Measurements from ENCODE around the gene SPR. TPM values are rescaled to one million over a fixed set of nuclear protein-coding genes. Genes with fewer than 3 reads are reported as not detected.

SPR gene
- total and polyA plus RNA-seq, 2 of the 13 experiments (the other 11 are each of a cell fraction or from before 2014, with no cell fraction given): 34.0 to 96.0 TPM

GRCh38 chr2:72915907-72916742 lies 28.9 kb downstream of the SPR start (continued):
- TF ChIP-seq ZNF691 (CRISPR knock-in tag; IDR thresholded peaks at IDR 0.05; ENCODE audit: borderline replicate concordance, low read depth) (peak; percentile 72; the same call in 1 of the 2 replicates), BRCA1 (CRISPR knock-in tag; IDR thresholded peaks at IDR 0.05) (no peak), ZNF230 (CRISPR knock-in tag; IDR thresholded peaks at IDR 0.05) (no peak), ZNF564 (CRISPR knock-in tag; IDR thresholded peaks at IDR 0.05) (peak; percentile 31), RCOR2 (CRISPR knock-in tag; IDR thresholded peaks at IDR 0.05) (no peak), HOXD1 (CRISPR knock-in tag; IDR thresholded peaks at IDR 0.05) (peak; percentile 18; the same call in 1 of the 2 replicates), ZNF747 (CRISPR knock-in tag; IDR thresholded peaks at IDR 0.05; ENCODE audit: borderline replicate concordance) (peak; percentile 74; the same call in 1 of the 2 replicates), ZNF432 (CRISPR knock-in tag; IDR thresholded peaks at IDR 0.05; ENCODE audit: borderline replicate concordance) (no peak), KIAA2018 (CRISPR knock-in tag; IDR thresholded peaks at IDR 0.05; ENCODE audit: borderline replicate concordance) (no peak), PRDM15 (CRISPR knock-in tag; IDR thresholded peaks at IDR 0.05) (peak; percentile 100), CENPT (CRISPR knock-in tag; IDR thresholded peaks at IDR 0.05; ENCODE audit: low read depth) (no peak), BRD4 (CRISPR knock-in tag; IDR thresholded peaks at IDR 0.05) (no peak), EZH2 (conservative IDR thresholded peaks at IDR 0.05; ENCODE audit: low read depth, low read length) (no peak; the same call in 1 of the 2 replicates), ZNF180 (CRISPR knock-in tag; IDR thresholded peaks at IDR 0.05; ENCODE audit: borderline replicate concordance, low read depth) (no peak), ZNF598 (CRISPR knock-in tag; IDR thresholded peaks at IDR 0.05; ENCODE audit: borderline replicate concordance) (no peak; the same call in 1 of the 2 replicates)
